GM04504 (cell line): ENCODE measurements around the gene LANCL2.
"Not testable (repeated sequence)": the region's sequence is repeated elsewhere in the genome, so short reads cannot be mapped to it uniquely, and the experiment has no call there.

Experiments
- DNase-seq: peaks from one replicate; pipeline ENCODE4 v3.0.0-alpha.2; 2012; ENCODE audit warnings: low read depth

Gene LANCL2

GRCh38 chr7:55362927-55363326, 2.2 kb upstream of the LANCL2 start:
- no peak for DNase-seq

- no peak for DNase-seq
These were observed 1.6 kb upstream of the LANCL2 start for GRCh38 chr7:55363386-55364170.

DNA sequence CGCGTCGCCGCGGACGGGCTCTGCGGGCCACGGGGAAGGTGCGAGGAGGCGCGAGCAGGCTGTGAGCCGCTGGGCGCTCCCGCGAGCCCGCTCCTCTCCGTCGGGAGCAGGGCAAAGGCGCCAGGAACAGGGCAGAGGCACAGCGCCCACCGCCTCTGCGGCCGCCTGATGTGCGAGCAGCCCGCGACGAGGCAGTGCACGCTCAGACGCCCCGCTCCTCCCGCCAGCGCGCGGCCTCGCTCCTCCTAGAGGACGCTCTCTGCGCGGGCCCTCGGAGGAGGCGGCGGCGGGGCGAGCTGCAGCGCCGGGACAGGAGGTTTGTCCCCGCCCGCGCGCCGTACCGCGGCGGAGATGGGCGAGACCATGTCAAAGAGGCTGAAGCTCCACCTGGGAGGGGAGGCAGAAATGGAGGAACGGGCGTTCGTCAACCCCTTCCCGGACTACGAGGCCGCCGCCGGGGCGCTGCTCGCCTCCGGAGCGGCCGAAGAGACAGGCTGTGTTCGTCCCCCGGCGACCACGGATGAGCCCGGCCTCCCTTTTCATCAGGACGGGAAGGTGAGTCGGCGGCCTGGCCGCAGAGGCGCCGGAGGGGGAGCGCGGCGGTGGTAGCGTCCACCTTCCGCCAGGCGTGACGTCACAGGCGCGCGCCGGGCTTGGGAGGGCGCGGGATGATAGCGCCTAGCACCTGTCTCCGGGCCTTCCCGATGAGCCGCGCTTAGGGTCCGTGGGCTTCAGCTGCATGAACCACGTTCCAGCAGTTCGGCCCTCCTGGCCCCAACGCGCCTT, 731 bp downstream of the LANCL2 start:
- peak; percentile 94 for DNase-seq

DNA sequence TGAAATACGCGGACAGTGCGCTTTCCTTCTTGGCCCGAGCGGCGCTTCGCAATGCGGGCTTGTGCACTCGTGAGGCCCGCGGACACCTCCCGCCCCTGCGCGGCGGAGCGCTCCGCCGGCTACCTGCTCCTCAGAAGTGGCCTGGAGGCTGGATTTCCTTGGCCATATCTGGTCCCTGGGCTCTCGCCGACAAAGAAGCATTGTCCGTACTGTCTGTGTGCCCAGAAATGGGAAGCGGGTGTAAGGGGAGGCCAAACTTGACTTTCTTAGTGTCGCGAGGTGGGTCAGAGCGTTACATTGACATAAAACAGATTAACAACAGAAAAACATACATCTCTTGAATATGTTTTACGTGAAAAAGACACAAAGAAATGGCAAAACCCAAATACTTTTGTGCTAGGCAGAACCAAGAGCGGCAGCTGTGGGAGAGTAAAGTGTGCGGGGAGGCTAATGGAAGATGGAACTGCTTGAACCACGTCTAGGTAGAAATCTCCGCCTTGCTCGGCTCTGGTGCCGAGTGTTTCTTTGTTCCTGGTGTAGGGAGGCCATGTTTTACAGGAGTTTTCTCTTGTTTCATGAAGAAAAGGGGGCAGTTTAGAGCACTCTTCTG, 1.4 kb downstream of the LANCL2 start:
- no peak for DNase-seq

GRCh38 chr7:55367283-55367840, 2.2 kb downstream of the LANCL2 start:
- no peak for DNase-seq

DNA sequence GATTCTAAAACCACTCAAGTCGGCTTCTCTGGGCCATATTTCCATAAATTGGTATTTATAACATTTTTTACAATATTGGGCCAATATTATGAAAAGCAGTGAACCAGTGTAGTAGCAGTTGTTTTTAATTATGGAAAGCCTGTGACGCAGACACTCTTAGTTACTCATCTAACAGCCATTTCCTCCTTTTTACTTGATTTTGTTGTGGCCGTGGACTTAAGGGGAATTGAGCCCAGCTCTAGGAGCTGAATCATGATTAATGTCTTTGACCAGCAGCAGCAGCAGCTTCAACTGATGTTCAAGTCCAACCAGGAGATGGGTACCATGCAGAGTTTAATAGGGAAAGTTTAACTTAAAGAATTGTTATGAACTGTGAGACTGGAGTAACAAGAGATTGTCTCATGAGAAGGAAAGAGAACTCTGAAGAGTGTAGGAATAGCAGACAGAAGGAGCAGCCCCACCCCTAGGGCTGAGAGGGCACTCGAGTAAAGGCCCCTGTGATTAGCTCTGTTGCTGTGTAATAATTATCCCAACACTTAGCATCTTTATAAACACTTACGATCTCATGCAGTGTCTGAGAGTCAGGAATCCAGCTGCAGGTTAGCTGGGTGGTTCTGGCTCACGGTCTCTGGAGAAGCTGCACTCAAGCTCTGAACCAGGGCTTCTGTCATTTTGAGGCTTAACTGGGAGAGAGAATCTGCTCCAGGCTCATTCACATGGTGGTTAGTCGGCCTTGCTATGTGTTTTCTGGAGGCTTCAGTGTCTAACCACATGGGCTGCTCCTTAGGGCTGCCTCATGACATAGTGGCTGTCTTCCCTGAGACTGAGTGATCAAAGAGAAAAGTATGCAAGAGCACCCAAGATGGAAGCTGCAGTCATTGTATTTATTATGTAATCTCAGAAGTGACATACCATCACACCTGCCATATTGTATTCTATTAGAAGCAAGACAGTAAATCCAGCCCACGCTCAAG, 4.6 kb downstream of the LANCL2 start:
- peak; percentile 87 for DNase-seq

DNA sequence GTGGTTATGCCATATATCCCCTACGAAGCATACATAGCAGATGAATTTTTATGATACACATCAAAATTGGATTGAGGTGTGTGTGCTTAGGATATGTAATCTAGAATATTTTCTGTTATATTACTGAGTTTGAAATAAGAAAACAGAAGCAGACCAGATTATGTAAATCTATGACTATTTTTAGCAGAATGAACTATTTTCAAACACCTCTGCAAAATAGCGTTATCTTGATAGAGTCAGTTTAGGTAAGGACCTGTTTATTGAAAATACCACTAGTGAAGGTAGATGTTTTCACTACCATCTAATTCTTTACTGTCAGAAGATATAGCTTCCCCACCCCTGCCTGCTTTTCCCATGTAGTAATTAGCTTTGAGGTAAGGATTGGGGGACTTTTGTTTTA, 9.1 kb downstream of the LANCL2 start:
- DNase-seq: no peak

DNA sequence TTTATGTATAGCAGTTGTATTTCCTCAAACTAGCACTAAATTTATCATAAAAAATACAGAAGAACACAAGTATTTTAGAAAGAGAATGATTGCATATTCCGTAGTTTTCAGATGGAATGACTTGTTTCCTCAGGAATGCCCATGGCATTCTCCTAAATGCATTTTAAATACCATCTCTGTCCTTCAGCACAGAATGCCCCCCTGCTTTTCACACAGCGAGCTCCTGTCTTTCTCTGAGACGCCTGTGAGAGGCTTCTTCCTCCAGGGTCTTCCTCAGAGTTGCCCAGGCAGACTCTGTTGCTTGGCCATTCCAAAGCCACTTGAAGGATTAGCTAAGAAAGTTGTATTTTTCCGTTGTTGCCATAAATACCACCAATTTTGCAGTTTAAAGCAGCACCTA, 10.1 kb downstream of the LANCL2 start:
- DNase-seq: no peak

- no peak for DNase-seq
These were observed 12.2 kb downstream of the LANCL2 start for GRCh38 chr7:55377162-55377817.

GRCh38 chr7:55379285-55379684, 14.1 kb downstream of the LANCL2 start:
- DNase-seq: no peak

DNA sequence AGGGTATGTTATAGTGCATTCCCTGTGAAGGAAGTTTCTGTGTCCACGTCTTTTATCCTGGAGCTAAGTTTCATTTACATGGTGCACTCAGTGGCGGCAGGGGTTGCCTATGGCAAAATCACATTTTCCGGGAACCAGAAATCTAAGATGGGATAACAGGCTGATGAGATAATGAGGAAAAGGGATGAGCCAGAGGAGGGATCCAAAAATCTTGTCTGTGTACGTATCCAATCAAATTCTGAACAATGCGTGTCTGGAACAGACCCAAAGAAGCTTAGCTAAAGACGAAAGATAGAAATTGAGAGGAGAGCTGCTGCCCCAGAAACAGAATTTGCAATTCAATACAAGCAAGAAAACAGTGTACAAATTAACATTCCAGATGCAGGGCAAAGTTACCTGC, 16.1 kb downstream of the LANCL2 start:
- DNase-seq: no peak

GRCh38 chr7:55381696-55382095, 16.6 kb downstream of the LANCL2 start:
- no peak for DNase-seq

DNA sequence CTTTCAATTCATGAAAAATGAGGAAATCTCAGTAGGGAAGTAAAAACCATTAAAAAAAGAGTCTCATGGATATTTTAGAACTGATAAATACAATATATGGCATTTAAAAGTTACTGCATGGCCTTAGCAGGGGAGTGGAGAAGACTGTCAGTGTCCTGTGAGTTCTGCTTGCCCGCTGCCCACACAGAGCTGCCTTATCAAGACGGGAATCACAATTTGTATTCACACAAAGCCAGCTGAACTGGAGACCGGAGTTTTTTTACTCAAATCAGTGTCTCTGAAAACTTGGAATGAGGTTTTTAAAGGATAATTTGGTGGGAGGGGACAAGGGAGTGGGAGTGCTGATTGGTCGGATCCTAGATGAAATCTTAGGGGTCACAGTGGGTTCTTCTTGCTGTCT, 17.1 kb downstream of the LANCL2 start:
- DNase-seq: no peak

DNA sequence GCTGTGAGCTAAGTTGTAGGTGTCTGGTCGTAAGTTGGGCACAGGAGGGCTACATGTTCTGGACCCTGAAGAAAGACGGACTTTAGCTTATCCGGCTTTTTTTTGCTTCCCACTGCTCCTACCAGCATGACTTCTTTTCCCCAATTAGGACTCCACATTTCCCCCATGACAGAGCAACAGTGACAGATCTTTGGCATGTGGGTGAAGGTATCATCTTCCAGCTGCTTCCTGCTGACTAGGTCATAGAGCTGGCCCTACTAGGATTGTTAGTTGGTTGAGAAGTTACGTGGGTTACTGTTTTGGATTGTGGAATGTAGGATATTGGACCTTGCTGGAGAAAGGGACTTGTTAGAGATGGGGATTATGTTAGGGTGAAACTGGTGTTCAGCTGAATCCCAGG, 21.4 kb downstream of the LANCL2 start:
- DNase-seq: no peak

DNA sequence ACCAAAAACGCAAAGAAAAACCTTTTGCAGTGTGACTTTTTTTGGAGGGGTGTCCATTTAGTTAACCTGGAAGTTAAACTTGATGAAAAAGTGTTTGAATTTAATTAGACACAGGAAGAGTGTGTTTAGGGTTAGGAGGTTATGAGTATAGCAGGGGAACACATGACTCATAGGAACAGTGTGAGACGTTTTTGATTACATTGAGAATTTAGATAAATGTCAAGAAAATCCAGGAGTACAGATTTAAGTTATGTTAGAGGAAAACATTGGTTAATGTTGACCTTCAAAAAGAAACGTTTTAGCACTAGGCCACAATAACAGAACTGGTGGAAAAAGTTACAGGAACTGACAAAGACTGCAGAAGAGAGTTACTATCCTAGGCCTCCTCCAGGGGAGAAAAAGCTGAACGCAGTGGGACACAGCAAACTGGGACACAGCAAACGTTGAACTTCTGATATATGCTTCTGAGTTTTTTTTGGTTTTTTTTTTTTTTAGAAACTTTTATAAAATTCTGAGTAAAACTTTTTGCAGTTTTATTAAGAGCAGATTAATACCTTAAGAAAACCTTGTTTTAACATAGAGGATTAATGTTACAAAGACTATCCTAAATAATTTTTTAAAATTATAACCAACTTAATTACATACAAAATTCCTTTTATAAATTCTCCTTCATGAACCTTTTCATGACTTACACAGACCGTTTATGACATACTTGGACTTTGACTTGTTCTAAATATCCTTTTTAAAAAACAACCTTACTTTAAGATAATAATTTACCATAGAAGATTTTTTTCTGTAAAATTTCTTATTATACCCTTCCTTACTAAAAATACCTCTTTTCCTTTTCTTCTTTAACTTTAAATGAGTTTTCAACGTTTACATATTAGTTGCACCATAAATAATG, 22.2 kb downstream of the LANCL2 start:
- no peak for DNase-seq

GRCh38 chr7:55396233-55396785, 31.2 kb downstream of the LANCL2 start:
- no peak for DNase-seq

- DNase-seq: no peak
These were observed 32.5 kb downstream of the LANCL2 start for GRCh38 chr7:55397617-55398016.

GRCh38 chr7:55400191-55400590, 35.1 kb downstream of the LANCL2 start:
- no peak for DNase-seq

DNA sequence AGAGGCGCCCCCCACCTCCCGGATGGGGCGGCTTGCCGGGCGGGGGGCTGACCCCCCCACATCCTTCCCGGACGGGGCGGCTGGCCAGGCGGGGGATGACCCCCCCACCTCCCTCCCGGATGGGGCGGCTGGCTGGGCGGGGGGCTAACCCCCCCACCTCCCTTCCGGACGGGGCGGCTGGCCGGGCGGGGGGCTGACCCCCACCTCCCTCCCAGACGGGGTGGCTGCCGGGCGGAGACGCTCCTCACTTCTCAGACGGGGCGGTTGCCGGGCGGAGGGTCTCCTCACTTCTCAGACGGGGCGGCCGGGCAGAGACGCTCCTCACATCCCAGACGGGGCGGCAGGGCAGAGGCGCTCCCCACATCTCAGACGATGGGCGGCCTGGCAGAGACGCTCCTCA, 37.4 kb downstream of the LANCL2 start:
- not testable (repeated sequence) for DNase-seq
